Glutamatergic neuron (in vitro differentiated cells): ENCODE results near the gene NOVA2. TPM values are rescaled to one million over a fixed set of nuclear protein-coding genes. Genes with fewer than 3 reads are reported as not detected.

Source experiments
- DNase-seq: peaks from one replicate; pipeline ENCODE4 v3.0.0; 2022
- H3K27ac Mint-ChIP-seq: one replicate; pipeline ENCODE4 v1.8.0; 2020; ENCODE audit warnings: mild to moderate bottlenecking, mixed read lengths, inconsistent platforms; ENCODE audit not compliant: unreplicated experiment
- H3K27me3 Mint-ChIP-seq: one replicate; pipeline ENCODE4 v1.8.0; 2020; ENCODE audit warnings: mild to moderate bottlenecking, moderate library complexity, mixed read lengths, inconsistent platforms; ENCODE audit not compliant: unreplicated experiment
- H3K36me3 Mint-ChIP-seq: one replicate; pipeline ENCODE4 v1.8.0; 2020; ENCODE audit warnings: mild to moderate bottlenecking, mixed read lengths, inconsistent platforms; ENCODE audit not compliant: unreplicated experiment
- H3K4me1 Mint-ChIP-seq: one replicate; pipeline ENCODE4 v1.8.0; 2020; ENCODE audit warnings: mild to moderate bottlenecking, low read depth, mixed read lengths, inconsistent platforms; ENCODE audit not compliant: unreplicated experiment
- H3K4me3 Mint-ChIP-seq: one replicate; pipeline ENCODE4 v1.8.0; 2020; ENCODE audit warnings: mild to moderate bottlenecking, mixed read lengths, inconsistent platforms; ENCODE audit not compliant: unreplicated experiment
- H3K9me3 Mint-ChIP-seq: one replicate; pipeline ENCODE4 v1.8.0; 2020; ENCODE audit warnings: mild to moderate bottlenecking, moderate library complexity, mixed read lengths, inconsistent platforms; ENCODE audit not compliant: unreplicated experiment
- total RNA-seq: library from RNA; stranded (reverse); fragmentation: NEBNext Ultra II Directional; extraction: Animal tissue kit (Norgen Biotek cat#: 25700); gene quantifications from one replicate; pipeline ENCODE4 v1.2.1, GENCODE V29; 2021; ENCODE audit not compliant: unreplicated experiment
- TF ChIP-seq, protein P1 (sequence below): fragments of 200-600 bp; sonication (generic); IDR thresholded peaks from one replicate; pipeline ENCODE4 v1.5.0; 2021; ENCODE audit not compliant: partially characterized antibody, unreplicated experiment

The NOVA2 gene
- total RNA-seq, 1 donor from 2014 or later: 163 TPM

DNA sequence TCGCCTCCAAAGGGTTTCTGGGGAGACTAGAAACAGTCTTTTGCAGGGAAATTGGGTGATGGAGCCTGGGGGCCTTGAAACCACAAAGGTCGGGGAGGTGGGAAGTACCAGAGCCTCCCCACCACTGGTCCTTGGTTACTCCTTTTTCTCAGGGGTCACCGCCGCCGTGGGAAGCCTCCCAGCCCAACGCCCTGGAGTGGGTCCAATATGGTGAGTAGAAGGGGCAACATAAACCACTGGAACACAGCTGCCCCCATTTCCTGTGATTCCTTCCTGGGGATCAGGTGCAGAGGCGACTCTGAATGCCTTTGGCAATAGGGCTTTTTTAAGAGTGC is 43.4 kb upstream of the NOVA2 start:
- Mint-ChIP-seq H3K4me1 (peaks cover 16% of the 10 kb centered on the region), H3K27ac (no peak overlapping the region), H3K27me3 (peaks cover 19% of the 10 kb centered on the region), H3K4me3 (peak overlapping the region; percentile 49), H3K36me3 (no peaks in the 10 kb centered on the region), H3K9me3 (peaks cover 8% of the 10 kb centered on the region)
- TF ChIP-seq, protein P1, sequence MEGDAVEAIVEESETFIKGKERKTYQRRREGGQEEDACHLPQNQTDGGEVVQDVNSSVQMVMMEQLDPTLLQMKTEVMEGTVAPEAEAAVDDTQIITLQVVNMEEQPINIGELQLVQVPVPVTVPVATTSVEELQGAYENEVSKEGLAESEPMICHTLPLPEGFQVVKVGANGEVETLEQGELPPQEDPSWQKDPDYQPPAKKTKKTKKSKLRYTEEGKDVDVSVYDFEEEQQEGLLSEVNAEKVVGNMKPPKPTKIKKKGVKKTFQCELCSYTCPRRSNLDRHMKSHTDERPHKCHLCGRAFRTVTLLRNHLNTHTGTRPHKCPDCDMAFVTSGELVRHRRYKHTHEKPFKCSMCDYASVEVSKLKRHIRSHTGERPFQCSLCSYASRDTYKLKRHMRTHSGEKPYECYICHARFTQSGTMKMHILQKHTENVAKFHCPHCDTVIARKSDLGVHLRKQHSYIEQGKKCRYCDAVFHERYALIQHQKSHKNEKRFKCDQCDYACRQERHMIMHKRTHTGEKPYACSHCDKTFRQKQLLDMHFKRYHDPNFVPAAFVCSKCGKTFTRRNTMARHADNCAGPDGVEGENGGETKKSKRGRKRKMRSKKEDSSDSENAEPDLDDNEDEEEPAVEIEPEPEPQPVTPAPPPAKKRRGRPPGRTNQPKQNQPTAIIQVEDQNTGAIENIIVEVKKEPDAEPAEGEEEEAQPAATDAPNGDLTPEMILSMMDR: peak; percentile 37
- no peak for DNase-seq

DNA sequence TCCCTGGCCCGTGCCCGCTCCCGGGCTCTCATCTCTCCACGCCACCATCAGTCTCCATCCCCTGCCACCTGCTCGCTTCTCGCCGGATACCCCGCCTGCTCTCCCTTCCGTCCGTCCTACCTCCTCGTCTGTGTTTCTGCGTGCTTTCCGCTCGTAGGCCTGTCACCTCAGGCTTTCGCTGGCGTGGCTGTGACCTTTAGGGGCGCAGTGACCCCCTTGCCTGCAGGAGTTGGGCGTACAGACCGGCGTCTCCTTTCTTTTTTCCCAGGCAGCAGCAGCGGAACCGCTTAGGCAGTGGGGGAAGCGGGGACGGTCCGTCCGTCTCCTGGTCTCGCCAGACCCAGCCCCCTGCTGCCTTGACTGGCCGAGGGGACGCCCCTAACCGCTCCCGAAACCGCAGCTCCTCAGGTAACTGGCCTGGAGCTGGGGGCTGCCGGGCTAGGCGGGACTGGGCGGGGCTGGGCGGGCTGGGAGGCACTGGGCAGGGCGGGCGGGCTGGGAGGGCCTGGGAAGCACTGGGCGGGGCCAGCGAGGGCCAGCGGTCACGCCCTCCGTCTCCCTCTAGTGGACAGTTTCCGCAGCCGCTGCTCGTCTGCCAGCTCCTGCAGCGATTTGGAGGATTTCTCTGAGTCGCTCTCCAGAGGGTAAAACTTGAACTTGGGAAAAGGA is 42.9 kb upstream of the NOVA2 start:
- Mint-ChIP-seq H3K27me3 (peaks cover 19% of the 10 kb centered on the region), H3K4me3 (peak overlapping the region; percentile 97), H3K27ac (peak overlapping the region; percentile 75), H3K4me1 (peaks cover 14% of the 10 kb centered on the region), H3K36me3 (no peaks in the 10 kb centered on the region), H3K9me3 (peaks cover 8% of the 10 kb centered on the region)
- DNase-seq: peak; percentile 92
- TF ChIP-seq, protein P1: peak; percentile 90

DNA sequence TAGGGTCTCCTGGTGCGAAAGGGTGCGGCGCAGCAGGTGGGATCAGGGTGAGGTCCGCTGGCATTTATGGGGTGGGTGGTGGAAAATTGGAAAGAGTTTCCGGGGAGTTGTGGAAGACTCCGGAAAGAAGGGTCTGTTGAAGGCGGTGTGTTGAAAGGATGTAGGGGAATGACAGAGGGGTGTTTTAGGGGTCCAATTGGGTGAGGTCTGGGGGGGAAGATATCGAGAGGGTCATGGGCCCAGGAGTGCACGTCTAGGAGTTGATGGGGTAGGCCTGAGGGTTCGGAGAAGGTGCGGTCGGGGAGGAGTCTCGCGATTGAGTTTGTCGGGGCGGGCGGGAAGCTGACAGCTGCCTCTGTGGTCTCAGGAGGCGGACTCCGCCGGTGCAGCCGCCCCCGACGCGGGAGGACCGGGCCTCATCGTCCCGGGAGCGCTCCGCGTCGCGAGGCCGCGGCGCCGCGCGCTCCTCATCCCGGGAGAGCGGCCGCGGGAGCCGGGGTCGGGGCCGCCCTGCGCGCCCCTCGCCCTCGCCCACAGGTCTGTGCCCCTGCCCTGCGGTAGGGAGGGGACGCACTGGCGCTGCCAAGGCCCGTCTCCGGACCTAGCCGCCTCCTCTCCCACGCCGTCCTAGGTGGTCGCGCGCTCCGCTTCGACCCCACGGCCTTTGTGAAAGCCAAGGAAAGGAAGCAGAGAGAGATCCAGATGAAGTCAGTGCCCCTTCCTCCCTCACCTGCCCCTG is 42.2 kb upstream of the NOVA2 start:
- H3K27me3 Mint-ChIP-seq: peaks cover 19% of the 10 kb centered on the region
- H3K27ac Mint-ChIP-seq: peak overlapping the region; percentile 75
- TF ChIP-seq, protein P1: no peak
- H3K4me3 Mint-ChIP-seq: peak overlapping the region; percentile 97
- DNase-seq: peak; percentile 43
- no peaks in the 10 kb centered on the region for H3K36me3 Mint-ChIP-seq
- H3K4me1 Mint-ChIP-seq: peaks cover 10% of the 10 kb centered on the region
- H3K9me3 Mint-ChIP-seq: peaks cover 8% of the 10 kb centered on the region

DNA sequence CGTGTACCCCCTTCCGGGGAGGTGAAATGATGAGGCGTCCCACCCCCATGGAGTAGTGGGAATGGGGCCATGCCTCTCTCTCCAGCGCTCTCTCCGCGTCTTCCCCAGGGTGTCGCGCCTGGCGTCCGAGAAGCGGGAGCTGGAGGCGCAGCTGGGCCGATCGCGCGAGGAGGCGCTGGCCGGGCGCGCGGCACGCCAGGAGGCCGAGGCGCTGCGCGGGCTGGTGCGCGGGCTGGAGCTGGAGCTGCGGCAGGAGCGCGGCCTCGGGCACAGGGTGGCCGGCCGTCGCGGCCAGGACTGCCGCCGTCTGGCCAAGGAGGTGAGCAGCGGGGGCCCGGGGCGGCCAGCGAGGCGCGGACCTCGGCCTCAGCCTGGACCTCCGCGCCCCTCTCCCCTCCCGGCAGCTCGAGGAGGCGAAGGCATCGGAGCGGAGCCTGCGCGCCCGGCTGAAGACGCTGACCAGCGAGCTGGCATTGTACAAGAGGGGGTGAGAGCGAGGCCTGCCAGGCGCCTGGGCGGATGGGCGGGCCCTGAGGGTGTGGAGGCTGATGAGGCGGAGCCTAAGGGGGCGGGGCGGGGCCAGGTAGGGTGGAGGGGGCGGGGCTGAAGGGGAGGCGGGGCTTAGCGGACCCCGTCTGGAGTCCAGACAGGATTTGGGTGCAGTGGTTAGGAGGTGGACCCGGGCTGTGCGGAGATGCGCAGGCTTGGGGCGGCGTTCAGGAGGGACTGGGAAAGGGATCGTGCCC is 41.4 kb upstream of the NOVA2 start:
- peak overlapping the region; percentile 83 for H3K4me3 Mint-ChIP-seq
- no peaks in the 10 kb centered on the region for H3K36me3 Mint-ChIP-seq
- DNase-seq: peak; percentile 76
- peaks cover 19% of the 10 kb centered on the region for H3K27me3 Mint-ChIP-seq
- TF ChIP-seq, protein P1: no peak
- H3K9me3 Mint-ChIP-seq: peaks cover 11% of the 10 kb centered on the region
- no peak overlapping the region for H3K27ac Mint-ChIP-seq
- peaks cover 12% of the 10 kb centered on the region for H3K4me1 Mint-ChIP-seq
